Glomerular visceral epithelial cell (primary cell): ENCODE results near the gene PRICKLE3.

ENCODE experiments used
- DNase-seq: peaks from one replicate; pipeline ENCODE4 v3.0.0-alpha.2; 2016; ENCODE audit errors: extremely low spot score

PRICKLE3 gene

DNA sequence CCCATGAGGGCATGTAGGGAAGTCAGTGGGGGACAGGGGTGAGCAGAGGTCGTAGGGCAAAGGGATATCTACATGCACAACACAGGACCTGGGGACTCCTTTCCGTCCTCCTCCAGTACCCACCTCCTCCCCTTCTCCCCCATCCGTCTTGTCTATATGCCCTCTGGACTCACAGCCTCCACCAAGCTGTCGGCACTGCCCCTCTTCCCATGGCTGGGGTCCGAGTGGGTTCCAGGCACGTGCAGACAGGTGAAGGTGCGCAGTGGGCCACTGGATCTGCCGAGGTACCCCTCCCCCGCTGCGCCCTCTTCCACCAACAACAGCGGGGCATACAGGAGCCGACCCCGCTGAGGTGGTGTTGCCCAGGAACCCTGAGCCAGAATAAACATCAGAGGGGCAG, 19.3 kb upstream of the PRICKLE3 start:
- DNase-seq, result no peak

DNA sequence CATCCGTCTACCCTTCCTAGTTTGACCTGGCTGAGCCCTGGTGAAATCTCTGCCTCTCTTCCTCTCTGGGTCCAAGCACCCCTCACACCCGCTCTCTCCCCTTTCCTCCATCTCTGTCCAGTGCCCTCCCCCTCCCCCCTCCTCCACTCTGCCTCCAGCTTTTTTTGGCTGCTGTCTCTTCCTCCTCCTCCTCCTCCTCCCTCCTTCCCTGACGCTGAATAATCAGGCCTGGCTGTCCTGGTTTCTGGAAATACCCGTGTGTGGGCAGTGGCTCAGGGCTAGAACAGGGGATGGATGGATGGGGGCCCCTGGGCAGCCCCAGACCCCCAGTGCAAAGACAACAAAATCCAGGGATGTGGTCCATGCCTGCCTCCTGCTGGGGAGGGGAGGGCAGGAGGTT, 18.5 kb upstream of the PRICKLE3 start:
- no peak for DNase-seq

- no peak for DNase-seq
Observed at GRCh38 chrX:49204017-49204416, 17.8 kb upstream of the PRICKLE3 start.

GRCh38 chrX:49203536-49203935, 17.4 kb upstream of the PRICKLE3 start:
- DNase-seq, result no peak

DNA sequence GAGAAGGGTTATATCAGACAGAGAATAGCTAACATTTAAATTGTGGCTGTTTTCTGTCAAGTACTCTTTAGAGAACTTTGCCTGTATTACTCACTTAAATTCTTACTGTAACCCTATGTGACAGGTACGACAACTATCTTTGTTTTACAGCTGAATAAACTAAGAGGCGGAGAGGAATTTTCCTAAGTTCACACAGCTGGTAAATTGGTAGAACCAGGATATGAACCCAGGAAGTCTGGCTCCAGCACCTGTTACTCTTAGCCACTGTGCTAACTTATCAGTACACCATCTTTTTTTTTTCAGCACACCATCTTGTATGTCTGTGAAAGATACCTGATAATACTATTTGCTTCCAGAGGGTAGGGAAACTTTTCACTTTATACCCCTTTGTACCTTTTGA, 15.8 kb upstream of the PRICKLE3 start:
- DNase-seq, result no peak

GRCh38 chrX:49199906-49200771, 14.0 kb upstream of the PRICKLE3 start, which contains the start of gene SYP:
SYP (minus strand) TSS chrX:49200193; CDS start chrX:49200186, 7 bp downstream.
- peak; percentile 89 for DNase-seq

DNA sequence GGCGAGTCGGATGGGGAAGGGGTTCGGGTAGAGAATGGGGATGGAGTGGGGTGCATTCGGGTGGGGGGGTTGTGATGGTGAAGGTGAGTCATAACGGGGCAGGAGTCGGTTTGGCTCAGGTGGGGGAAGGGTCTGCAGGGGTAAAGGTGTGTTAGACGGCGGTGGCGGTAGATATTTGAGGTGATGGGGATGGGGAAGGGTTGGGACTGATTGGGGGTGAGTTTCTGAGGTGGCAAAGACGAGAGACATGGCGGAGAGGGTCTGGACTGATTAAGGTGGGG, 13.1 kb upstream of the PRICKLE3 start:
- no peak for DNase-seq

DNA sequence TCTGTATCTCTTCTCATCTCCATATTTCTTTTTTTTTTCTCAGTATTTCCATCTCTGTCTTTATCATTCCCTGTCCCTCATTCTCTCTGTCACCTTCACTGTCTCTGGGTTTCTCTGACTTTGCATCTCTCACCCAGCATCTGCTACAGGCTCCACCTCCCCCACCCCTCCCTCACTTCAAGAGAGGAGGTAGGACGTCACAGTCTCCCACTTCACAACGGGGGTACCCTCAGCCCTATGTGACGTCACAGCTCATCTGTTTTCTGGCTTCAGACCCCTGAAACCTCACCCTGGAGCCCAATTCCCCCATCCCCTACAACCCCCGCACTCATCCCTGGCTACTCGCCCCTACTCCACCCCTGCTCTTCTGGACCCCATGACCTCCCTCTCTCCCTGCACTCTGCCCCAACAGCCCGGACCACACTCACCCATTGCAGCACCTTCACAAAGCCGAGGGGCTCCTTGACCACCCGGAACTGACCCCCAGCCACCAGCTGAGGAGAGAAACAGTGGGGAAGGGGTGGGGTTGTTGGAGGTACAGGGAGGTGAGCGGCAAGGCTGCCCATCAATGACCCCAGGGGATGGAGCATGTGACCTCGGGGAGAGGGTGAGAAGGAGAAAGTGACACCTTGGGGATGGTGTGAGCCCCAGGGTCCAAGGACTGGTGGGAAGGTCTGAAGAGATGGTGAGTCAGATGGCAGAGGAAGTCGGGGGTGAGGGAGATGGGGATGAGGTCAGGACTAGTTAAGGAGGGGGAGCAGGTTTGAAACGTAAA, 12.6 kb upstream of the PRICKLE3 start:
- no peak for DNase-seq

GRCh38 chrX:49197543-49198087, 11.4 kb upstream of the PRICKLE3 start:
- no peak for DNase-seq

- no peak for DNase-seq
Observed at GRCh38 chrX:49193542-49193964, 7.4 kb upstream of the PRICKLE3 start.

DNA sequence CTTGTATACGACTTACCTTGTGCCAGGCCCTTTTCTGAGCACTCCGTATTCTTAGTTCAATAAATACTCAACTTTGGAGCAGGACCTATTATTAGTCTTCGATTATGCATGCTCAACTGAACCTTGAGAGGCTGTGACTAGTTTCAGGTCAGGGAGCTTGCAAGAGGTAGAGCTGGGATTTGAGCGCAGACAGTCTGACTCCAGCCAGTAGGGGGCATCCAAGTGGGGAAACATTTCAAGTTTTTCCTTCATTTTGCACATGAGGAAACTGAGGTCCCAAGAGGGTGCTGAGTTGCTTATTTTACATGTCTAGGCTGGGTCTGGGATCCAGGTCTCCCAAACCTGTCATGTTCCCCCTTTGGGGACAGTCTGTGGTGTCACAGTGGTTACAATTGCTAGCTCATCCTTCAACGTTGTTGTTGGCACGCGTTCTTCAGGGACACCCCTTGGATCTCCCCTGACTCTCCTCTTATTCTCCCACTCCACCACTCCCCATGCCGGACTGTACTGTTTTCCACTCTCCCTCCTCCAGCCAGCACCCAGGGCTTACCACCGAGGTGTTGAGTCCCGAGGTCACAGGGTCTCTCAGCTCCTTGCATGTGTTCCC, 6.7 kb upstream of the PRICKLE3 start:
- no peak for DNase-seq

DNA sequence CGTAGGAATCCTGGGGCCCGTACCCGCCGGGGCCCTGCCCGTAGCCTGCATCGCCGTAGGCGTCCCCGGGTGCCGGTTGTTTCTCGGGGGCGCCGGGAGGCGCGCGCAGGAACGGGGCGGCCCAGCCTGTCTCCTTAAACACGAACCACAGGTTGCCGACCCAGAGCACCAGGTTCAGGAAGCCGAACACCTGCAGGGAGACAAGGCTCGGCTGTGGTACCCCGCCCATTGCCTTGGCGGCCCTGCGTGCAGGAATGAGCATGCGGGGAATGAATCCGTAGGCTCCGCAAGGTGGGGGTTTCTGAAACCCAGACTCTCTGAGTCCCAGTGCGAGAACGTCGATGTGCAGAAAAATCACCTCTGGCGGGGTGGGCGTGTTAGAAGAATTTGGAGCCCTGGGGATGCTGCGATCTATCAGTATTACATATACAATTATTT, 5.4 kb upstream of the PRICKLE3 start:
- no peak for DNase-seq

- DNase-seq, result peak; percentile 99
Observed at GRCh38 chrX:49190821-49191573, 4.8 kb upstream of the PRICKLE3 start.

DNA sequence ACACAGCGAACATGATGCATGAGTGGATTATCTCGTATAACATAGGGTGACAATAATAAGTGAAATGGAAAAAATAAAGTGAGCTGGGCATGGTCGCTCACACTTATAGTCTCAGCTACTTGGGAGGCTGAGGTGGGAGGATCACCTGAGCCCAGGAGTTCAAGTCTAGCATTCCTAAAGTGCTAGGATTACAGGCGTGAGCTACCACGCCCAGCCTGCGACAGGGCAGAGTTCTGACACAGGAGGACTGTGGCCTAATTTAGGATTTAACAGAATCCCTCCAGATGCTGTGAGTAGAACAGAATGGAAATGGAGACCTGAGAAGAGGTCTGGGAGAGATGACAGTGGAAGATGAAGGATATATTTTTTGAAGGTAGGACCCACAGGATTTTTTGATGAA, 3.4 kb upstream of the PRICKLE3 start:
- no peak for DNase-seq

- no peak for DNase-seq
Observed at GRCh38 chrX:49188468-49189076, 2.4 kb upstream of the PRICKLE3 start.

- no peak for DNase-seq
Observed at GRCh38 chrX:49187526-49187925, 1.4 kb upstream of the PRICKLE3 start.

DNA sequence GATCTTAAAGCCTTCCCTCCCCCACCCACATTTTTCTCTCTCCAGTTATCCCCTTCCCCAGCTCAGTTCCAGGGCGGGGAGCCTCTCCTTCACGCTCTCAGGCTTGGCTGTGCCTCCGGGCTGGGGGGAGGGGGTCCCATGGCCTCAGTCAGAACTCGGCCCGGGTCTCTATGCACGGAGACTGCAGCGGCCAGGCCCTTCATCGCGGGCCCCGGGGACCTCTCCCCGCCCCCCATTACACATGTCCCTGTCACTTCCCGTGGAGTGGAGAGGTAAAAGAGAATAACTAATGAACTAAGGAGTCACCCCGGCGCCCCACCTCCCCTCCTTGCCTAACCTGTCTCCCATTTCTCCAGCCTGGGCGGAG, 838 bp upstream of the PRICKLE3 start:
- DNase-seq, result no peak

DNA sequence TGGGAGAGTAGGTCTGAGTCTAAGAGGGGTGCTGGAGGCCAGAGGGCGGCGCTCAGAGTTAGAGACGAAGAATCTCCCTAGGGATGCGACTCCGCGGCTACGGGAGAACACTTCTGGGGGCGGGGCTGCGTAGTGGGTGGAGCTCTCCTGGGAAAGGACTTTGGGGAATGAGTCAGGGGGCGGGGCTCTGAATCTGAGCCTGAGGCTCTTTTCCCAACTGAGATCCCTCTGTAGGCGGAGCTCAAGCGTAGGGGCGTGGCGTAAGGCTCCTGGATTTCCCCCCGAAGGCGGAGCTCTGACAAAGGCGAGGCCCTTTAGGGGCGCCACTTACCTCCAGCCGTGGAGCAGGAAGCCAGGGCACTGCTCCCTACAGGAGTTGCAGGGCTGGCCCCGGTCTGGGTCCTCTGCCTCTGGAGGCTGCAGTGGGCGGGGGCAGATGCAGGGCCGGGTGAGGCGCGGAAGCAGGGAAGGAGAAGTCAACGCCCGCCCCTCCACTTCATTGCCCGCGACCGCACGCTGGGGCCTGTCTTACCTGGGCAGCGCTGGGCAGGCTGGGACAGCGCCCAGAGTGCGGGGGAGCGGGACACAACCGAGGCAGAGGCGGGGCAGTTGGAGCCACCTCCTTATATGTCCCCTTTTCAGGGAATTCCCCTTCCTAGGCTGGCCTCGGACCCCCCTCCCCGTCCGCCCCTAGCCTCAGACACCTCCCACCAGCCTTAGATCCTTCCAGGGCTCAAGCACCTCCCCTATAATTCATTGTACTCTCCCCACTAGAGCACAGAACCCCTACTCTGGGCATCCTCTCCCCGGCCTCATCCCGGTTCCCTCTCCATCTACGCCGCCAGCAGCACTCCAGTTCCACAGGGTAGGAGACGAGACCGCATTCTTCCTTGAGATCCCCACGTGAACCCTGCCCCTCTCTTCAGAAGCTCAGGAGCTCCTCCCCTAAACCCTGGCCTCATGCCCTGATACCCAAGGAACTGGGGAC, 1.6 kb downstream of the PRICKLE3 start:
- DNase-seq, result peak; percentile 94

GRCh38 chrX:49183701-49184281, 2.4 kb downstream of the PRICKLE3 start:
- no peak for DNase-seq

- DNase-seq, result no peak
Observed at GRCh38 chrX:49179358-49179757, 6.8 kb downstream of the PRICKLE3 start.
